ENCODE data around the gene UTP3. TPM values are rescaled to one million over a fixed set of nuclear protein-coding genes. Genes with fewer than 3 reads are reported as not detected.
"Not testable (repeated sequence)": the region's sequence is repeated elsewhere in the genome, so short reads cannot be mapped to it uniquely, and the experiment has no call there.

UTP3 gene
- total RNA-seq, 2 donors from 2014 or later: 36.0 to 37.8 TPM

GRCh38 chr4:70678383-70678999, 9.8 kb upstream of the UTP3 start:
- Histone ChIP-seq H3K4me3 (ENCODE audit: low read length) (no peak overlapping the region), H3K9me3 (ENCODE audit: control insufficient read depth, low read length) (no peaks in the 10 kb centered on the region), H3K27ac (ENCODE audit: low read depth, low read length) (no peak overlapping the region), H3K36me3 (ENCODE audit: control insufficient read depth, insufficient read depth, low read length) (no peaks in the 10 kb centered on the region), H3K27me3 (ENCODE audit: control insufficient read depth, insufficient read depth, low read length, poor library complexity, severe bottlenecking) (peaks cover 8% of the 10 kb centered on the region), H3K9ac (ENCODE audit: extremely low read depth, low read length, poor library complexity, severe bottlenecking) (no peak overlapping the region), H3K4me1 (ENCODE audit: control insufficient read depth, insufficient read depth, low read length) (no peaks in the 10 kb centered on the region)
- TF ChIP-seq CTCF (conservative IDR thresholded peaks at IDR 0.05): no peak
- no peaks in the 10 kb centered on the region for H3K4me1 Mint-ChIP-seq
- H3K36me3 Mint-ChIP-seq (ENCODE audit: low read depth): no peaks in the 10 kb centered on the region
- no peaks in the 10 kb centered on the region for H3K9me3 Mint-ChIP-seq
- WGBS, 2 experiments (ENCODE audit: insufficient coverage in 1 of 2, insufficient read length in 1 of 2): 100% methylated on average over 1 of the region's 1 CpG; no CpG with 5 or more reads in 1 of the 2 experiments
- DNase-seq: no peak
- no peak overlapping the region for H3K4me3 Mint-ChIP-seq
- H3K27me3 Mint-ChIP-seq (ENCODE audit: insufficient read depth): no peaks in the 10 kb centered on the region
- H3K27ac Mint-ChIP-seq: no peak overlapping the region

GRCh38 chr4:70680934-70681333, 7.4 kb upstream of the UTP3 start:
- Mint-ChIP-seq H3K4me3 (no peak overlapping the region), H3K4me1 (no peaks in the 10 kb centered on the region), H3K27me3 (ENCODE audit: insufficient read depth) (peaks cover 7% of the 10 kb centered on the region), H3K27ac (no peak overlapping the region), H3K9me3 (no peaks in the 10 kb centered on the region), H3K36me3 (ENCODE audit: low read depth) (no peaks in the 10 kb centered on the region)
- DNase-seq: no peak
- no peaks in the 10 kb centered on the region for H3K27me3 ChIP-seq (ENCODE audit: control insufficient read depth, insufficient read depth, low read length, poor library complexity, severe bottlenecking)
- H3K9ac ChIP-seq (ENCODE audit: extremely low read depth, low read length, poor library complexity, severe bottlenecking): no peak overlapping the region
- H3K9me3 ChIP-seq (ENCODE audit: control insufficient read depth, low read length): no peaks in the 10 kb centered on the region
- no peaks in the 10 kb centered on the region for H3K36me3 ChIP-seq (ENCODE audit: control insufficient read depth, insufficient read depth, low read length)
- H3K4me3 ChIP-seq (ENCODE audit: low read length): no peak overlapping the region
- H3K27ac ChIP-seq (ENCODE audit: low read depth, low read length): no peak overlapping the region
- TF ChIP-seq CTCF (conservative IDR thresholded peaks at IDR 0.05): no peak
- H3K4me1 ChIP-seq (ENCODE audit: control insufficient read depth, insufficient read depth, low read length): no peaks in the 10 kb centered on the region

GRCh38 chr4:70681704-70682103, 6.6 kb upstream of the UTP3 start:
- Mint-ChIP-seq H3K27me3 (ENCODE audit: insufficient read depth) (peaks cover 7% of the 10 kb centered on the region), H3K4me3 (no peak overlapping the region), H3K36me3 (ENCODE audit: low read depth) (no peaks in the 10 kb centered on the region), H3K4me1 (no peaks in the 10 kb centered on the region), H3K9me3 (no peaks in the 10 kb centered on the region), H3K27ac (no peak overlapping the region)
- Histone ChIP-seq H3K27ac (ENCODE audit: low read depth, low read length) (no peak overlapping the region), H3K36me3 (ENCODE audit: control insufficient read depth, insufficient read depth, low read length) (no peaks in the 10 kb centered on the region), H3K9me3 (ENCODE audit: control insufficient read depth, low read length) (no peaks in the 10 kb centered on the region), H3K9ac (ENCODE audit: extremely low read depth, low read length, poor library complexity, severe bottlenecking) (no peak overlapping the region), H3K27me3 (ENCODE audit: control insufficient read depth, insufficient read depth, low read length, poor library complexity, severe bottlenecking) (no peaks in the 10 kb centered on the region), H3K4me3 (ENCODE audit: low read length) (no peak overlapping the region), H3K4me1 (ENCODE audit: control insufficient read depth, insufficient read depth, low read length) (no peaks in the 10 kb centered on the region)
- no peak for DNase-seq
- no peak for TF ChIP-seq CTCF (conservative IDR thresholded peaks at IDR 0.05)

- not testable (repeated sequence) for H3K4me1 Mint-ChIP-seq; H3K9me3 Mint-ChIP-seq; H3K27me3 ChIP-seq (ENCODE audit: control insufficient read depth, insufficient read depth, low read length, poor library complexity, severe bottlenecking); H3K4me3 Mint-ChIP-seq; H3K27ac Mint-ChIP-seq; H3K27ac ChIP-seq (ENCODE audit: low read depth, low read length); H3K36me3 ChIP-seq (ENCODE audit: control insufficient read depth, insufficient read depth, low read length); H3K4me1 ChIP-seq (ENCODE audit: control insufficient read depth, insufficient read depth, low read length); H3K36me3 Mint-ChIP-seq (ENCODE audit: low read depth); DNase-seq; H3K9ac ChIP-seq (ENCODE audit: extremely low read depth, low read length, poor library complexity, severe bottlenecking); H3K4me3 ChIP-seq (ENCODE audit: low read length); H3K9me3 ChIP-seq (ENCODE audit: control insufficient read depth, low read length); H3K27me3 Mint-ChIP-seq (ENCODE audit: insufficient read depth)
- WGBS, 2 experiments (ENCODE audit: insufficient coverage in 1 of 2, insufficient read length in 1 of 2): 90 to 93% methylated on average over 2 to 3 of the region's 3 CpGs
Measured at GRCh38 chr4:70682142-70682541, 6.2 kb upstream of the UTP3 start.

Measured in endodermal cell (in vitro differentiated cells).